B cell (primary cell): ENCODE measurements around the gene CYTH3.

ENCODE experiments used
- EZH2 ChIP-seq: IDR thresholded peaks from 2 replicates; pipeline ENCODE4 v1.6.1; 2012; ENCODE audit warnings: borderline replicate concordance, low read depth, mild to moderate bottlenecking, moderate library complexity, low read length; ENCODE audit not compliant: insufficient read depth, poor library complexity, severe bottlenecking
- TF ChIP-seq, protein P1 (sequence below): fragments of 200-600 bp; IDR thresholded peaks from one replicate; pipeline ENCODE4 v1.8.0; 2022; ENCODE audit warnings: antibody characterized with exemption, mild to moderate bottlenecking

DNA sequence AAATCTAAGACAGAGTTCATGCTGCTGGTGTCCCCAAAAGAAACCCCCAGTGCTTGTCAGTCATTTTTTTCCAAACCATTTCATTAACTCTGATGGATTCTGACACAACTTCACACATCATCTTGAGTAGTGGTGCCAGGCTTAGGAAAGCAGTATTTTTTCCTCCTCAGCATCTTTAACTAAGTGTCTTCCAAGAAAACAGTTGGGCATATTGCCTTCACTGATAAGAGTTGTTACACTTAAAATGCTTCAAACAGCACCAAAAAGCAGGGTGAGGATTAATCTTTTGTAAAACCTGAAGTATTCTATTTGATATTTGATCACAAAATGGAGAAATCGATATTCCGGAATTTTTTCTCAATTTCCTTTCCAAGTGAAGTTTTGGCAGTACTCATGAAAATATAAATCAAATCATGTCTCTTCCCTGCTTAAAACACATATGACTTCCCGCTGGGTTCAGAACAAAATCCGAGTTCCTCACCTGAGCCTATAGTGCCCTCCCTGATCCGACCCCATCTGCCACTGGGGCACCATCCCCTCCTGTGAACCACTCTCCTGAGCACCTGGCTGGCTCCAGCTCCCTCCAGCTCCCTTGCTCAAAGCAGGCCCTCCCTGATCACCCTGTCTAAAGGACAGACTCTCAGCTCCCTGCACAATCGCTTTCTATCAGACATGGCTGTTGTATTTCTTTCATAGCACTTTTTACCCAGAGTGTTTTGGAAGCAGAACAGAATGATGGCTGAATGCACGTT, 61.6 kb downstream of the CYTH3 start:
- TF ChIP-seq, protein P1, sequence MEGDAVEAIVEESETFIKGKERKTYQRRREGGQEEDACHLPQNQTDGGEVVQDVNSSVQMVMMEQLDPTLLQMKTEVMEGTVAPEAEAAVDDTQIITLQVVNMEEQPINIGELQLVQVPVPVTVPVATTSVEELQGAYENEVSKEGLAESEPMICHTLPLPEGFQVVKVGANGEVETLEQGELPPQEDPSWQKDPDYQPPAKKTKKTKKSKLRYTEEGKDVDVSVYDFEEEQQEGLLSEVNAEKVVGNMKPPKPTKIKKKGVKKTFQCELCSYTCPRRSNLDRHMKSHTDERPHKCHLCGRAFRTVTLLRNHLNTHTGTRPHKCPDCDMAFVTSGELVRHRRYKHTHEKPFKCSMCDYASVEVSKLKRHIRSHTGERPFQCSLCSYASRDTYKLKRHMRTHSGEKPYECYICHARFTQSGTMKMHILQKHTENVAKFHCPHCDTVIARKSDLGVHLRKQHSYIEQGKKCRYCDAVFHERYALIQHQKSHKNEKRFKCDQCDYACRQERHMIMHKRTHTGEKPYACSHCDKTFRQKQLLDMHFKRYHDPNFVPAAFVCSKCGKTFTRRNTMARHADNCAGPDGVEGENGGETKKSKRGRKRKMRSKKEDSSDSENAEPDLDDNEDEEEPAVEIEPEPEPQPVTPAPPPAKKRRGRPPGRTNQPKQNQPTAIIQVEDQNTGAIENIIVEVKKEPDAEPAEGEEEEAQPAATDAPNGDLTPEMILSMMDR: no peak
- TF ChIP-seq EZH2: no peak
